Activated T-helper 1 cell treated with Interleukin-2 at 50 U/mL for 16 hours (primary cell): Measurements from ENCODE around the gene TFDP1.

Experiments
- DNase-seq: peaks from one replicate; pipeline ENCODE4 v3.0.0-alpha.2; 2020; ENCODE audit warnings: low read depth

The TFDP1 gene

GRCh38 chr13:113650275-113650674 lies 65.7 kb downstream of the TFDP1 start:
- DNase-seq, result no peak

DNA sequence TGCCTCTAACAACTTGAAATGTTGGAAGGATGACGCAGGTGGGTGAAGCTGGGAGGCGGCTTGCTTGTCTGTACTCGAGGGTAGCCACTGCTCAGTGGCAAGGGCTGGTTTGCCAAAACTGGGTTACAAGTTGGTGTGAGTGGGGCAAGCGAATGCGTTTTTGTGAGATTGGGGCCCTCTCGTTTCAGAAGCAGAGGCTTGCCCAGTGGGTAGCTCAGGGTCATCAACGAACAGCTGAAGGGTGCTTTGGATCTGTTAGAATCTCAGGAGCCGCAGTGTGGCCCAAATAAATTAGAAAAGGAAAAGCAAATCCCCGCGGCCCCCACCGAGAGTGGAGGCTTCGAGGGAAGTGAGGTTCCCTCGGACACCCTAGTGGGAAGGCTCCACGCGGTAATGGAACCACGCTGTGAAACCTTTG lies 66.2 kb downstream of the TFDP1 start:
- DNase-seq, result no peak

- DNase-seq, result no peak
These were observed 67.2 kb downstream of the TFDP1 start for GRCh38 chr13:113651511-113652403.

- no peak for DNase-seq
These were observed 68.1 kb downstream of the TFDP1 start for GRCh38 chr13:113652404-113653263.

DNA sequence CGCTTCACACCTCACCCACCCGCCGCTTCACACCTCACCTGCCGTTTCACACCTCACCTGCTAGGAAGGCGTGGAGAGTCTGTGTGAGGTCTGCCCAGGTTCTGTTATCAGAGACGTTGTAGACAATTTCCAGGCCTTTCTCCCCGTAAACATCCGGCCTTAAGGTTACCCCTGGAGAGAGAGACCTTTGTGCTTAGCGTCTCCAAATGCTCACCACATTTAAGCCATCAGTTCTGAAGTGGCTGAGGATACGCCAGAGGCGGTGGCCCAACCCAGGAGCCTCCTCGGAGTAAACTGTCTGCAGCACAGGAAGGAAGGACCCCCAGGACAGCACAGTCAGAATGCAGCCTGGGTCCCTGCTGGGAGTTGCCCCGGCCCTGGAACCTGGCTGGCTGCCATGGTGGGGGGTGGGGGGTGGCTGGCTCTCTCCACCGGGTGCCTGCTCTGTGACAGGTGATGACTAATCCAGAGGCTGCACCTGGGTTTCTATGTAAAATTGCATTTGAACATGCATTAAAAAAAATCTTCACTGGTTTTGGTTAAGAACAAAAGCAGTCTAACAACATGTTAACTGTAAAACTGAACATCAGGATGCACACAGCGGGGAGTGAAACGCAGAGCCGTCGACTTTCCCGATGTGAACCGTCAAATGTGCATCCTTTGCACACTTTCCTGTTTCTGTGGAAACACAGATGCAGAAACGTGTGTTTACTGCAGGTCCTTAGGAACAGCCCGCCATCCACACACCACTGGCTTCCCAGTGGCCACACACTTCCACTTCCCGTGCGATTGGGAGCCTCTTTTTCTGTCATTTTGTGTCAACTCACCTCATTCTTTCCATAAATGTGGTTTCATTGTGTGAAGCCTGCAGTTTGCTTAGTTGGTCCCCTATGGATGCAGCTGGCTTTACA lies 69.0 kb downstream of the TFDP1 start:
- DNase-seq, result no peak

DNA sequence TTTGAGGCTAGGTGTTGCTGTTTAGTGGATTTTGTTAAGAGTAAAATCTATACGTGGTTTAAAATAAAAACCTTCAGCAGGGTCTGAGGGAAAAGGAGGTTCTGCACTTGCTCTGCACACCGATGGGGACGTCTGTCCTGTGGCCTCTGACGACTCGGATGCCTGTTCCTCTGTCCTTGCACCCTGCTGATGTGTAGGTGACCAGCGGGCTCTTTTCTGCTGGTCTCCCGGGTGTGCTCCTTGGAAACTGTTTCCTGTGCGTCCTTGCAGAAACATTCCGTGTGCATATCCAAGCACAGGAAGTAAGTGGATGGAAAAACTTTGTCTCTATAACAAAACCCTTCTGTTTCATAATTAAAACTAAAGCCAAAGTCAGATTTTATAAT lies 69.6 kb downstream of the TFDP1 start:
- DNase-seq, result no peak

- no peak for DNase-seq
These were observed 70.2 kb downstream of the TFDP1 start for GRCh38 chr13:113654591-113655345.

DNA sequence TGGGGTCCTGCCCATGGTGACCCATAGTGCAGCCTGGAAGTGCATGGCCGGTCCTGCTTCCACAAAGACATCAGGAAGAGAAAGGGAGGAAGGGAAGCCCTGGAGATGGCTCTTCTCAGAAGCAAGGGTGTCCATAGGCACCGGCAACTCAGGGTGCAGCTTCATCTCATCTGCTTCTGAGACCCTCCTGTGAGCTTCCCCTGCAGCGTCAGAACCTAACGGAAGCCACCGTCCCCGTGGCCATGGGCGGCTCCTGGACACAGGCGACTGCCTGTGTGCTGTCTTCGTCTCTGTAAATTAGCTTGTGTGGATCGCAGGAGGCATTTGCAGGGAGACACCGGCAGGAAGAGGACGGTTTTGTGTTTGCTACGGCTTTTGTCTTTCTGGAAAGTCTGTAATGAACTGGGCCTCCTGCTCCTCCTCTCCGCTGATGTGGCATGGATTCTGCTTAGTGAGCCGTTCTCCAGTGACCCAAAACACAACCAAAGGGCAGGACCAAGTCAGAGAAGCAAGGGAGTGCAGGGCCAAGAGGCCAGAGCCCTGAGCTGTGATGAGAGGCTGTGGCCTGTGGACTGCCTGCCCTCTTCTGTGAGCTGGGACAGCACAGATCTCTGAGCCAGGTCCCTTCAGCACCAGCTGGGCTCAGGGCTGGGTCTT lies 70.9 kb downstream of the TFDP1 start:
- no peak for DNase-seq

GRCh38 chr13:113656003-113656588 lies 71.5 kb downstream of the TFDP1 start:
- DNase-seq, result no peak

DNA sequence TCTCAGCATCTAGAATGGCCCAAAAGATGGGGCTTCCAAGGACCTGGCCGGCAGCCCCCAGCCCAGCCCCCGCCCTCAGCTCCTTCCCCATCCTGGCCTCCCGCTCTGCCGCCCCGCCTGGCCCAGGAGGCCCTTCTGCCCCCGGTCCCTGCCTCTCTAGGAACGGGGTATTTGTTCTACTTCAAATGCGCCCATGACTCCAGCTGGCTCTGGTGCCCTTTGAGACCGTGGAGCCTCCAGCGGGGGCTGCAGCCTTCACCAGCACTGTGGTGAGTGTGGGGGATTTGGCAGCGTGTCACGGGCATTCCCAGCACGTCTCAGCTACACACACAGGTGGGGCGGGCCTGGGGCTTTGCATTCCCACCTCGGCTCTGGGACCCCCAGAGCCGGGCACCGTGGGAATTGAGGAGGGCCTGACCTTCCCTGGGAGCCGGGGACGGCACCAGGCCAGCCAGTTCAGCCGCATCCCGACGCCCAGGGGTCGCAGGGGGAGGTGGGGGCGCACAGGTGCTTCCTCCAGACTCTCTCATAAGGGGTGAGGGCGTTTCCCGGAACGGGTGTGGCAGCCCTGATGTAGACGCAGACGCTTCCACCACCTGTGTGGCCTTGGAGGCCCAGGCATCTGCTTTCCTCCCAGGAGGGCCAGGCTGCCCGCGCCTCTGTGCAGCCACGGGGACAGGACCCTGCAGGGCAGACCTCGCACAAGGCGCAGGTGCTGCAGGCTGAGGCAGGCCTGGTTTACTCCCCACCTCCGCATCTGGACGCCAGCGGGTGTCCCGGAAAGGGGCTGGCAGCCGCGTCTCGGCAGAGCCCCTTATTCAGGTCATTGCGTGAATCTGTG lies 72.5 kb downstream of the TFDP1 start:
- DNase-seq, result no peak

DNA sequence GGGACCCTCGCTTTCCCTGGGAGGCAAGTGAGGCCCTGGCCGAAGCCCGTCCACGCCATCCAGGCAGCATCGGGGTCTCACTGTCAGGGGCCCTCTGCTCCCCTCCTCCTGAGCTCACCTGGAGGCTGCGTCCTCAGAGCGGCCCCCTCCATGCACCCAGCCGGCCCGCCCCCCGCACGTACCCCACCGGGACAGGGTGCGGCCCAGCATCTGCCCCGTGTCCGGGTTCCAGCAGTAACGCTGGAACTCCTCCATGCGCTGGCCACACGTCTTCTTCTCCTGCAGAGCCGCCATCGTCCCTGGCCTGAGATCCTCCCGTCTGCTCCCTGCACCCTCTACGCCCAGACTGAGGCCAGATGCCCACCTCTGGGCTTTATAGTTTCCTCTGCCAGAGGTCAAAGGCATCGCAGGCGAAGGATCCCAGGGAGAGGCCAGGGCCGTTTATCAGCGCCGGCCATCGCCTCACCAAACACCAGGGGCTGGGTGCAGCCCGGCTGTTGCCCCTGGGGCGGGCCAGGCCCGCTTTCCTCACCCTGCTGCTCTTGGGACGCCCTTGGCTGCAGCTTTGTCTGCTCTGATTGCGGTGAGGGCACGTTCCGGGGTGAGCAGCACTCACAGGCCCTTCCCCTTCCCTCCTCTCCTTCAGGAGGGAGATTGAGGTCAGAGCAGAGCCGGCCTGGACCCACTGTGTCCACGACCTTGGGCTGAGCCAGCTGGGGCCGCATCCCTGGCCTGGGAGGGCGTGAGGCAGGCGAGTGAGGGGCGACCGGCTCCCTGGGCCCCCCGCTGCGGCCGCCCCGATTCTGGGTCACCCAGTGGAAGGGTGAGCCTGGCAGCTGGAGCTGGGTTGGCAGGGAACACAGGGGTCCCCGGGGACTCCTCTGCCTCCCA lies 73.5 kb downstream of the TFDP1 start, which contains the start of gene ATP4B:
TSS of gene ATP4B (minus strand) at position 348 of the 891 bp plus-strand sequence. CDS start at position 294, 54 bp downstream.
- no peak for DNase-seq

DNA sequence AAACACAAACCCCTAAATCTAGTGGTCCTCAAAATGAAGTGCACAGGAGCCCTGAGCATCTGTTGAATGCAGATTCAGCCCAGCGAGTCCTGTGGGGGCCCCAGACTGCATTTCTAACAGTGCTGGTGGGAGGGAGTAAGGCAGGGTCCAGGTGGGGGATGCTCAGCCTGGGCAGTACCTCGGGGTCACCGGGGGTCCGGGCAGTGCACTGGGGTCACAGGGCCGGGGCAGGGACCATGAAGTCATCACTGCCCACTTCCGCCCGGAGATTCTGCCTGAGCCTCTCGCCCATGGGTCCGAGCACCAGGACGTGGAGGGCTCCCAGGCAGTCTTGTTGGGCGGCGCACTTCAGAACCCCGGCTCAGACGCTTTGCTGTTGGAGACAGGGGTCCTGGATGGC lies 74.3 kb downstream of the TFDP1 start:
- DNase-seq, result no peak

DNA sequence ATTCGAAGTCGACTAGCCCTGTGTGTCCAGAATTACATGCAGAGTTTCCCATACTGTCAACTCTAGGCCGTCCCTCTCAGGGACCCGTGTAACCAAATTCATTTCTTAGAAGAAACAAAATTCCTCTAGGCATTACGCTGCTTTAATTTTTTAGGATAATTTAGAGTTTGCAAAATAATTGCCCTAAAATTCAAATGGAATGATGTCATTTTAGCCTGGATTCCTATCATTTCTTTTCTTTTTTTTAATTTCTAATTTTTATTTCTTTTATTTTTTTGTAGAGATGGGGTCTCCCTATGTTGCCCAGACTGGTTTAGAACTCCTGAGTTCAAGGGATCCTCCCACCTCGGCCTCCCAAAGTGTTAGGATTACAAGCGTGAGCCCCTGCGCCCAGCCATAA lies 74.8 kb downstream of the TFDP1 start:
- DNase-seq, result no peak

DNA sequence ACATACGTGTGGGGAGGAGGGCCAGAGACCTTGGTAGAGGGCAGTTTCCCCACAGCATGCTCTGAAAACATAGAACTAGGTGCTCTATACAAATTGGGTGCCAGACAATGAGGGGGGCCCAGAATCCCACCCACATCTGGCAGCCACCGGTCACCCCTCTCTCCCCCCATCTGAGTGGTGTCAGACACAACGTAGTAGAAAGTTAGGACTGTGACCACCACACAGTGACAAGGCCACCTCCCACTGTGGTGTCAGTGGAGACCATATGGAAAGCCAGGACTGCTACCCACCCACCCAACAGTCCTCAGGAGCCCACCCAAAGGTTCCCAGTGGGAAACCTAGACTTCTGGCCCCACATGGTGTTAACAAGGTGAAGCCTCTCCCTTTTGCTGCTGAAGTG lies 75.5 kb downstream of the TFDP1 start:
- DNase-seq, result no peak

DNA sequence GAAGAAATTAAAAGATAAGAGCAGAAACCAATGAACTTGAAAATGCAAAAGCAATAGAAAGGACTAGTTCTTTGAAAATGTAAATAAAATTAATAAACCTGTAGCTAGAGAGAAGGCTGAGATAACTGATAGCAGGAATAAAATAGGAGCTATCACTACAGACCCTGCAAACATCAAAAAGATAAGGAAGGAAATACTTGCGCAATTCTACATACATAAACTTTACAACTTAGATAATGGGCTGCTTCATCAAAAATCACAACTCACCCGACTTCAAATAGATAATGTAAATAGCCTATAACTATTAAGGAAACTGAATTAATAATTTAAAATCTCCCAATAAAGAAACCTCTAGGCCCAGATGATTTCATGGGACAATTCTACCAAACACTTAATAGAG lies 77.0 kb downstream of the TFDP1 start:
- no peak for DNase-seq

DNA sequence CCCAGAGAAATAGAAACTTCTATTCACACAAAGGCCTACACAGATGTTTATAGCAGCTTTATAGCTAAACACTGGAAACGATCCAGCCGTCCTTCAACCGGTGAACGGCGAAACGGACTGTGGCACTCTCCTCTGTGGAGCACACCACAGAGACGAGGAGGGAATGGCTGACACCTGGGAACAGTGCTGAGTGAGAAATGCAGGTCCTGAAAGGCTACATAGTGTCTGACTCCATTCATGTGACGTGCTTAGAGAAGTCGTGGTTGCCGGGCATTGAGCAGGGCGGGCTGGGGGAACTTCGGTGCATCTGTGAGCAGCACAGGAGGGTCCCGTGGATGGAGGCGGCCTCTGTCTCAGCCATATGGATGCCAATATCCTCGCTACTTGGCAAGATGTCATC lies 79.4 kb downstream of the TFDP1 start:
- DNase-seq, result no peak

DNA sequence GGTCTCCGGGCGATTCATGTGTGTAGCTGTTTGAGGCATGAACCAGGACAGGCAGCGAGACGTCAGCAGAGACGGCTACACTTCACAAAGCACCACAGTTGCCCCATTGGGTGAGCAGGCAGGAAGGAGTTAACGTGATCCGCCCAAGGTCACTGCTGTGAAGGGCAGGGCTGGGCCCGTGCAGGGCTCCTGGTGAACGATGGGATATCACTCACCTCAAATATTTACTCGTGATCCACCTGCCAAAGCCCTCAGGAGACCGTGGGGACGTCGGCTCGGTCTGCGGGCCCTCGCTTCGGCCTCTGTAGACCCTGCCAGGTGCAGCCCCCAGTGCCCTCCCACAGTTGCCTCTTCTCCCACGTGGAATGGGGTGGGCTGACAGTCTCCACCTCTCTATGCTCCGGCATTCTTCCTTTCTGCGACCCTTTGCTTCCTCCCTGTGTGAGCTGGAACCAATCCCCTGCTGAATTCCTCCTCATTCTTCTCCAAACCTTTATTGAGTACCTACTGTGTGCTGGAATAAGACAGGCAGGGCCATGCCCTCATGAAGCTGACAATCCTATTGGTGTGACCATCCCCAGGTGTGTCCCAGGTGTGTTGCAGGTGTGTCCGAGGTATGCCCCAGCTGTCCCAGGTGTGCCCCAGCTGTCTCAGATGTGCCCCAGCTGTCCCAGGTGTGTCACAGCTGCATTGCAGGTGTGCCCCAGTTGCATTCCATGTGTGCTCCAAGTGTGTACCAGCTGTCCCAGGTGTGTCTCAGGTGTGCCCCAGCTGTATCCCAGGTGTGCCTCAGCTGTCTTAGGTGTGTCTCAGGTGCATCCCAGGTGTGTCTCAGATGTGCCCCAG lies 80.4 kb downstream of the TFDP1 start:
- DNase-seq, result no peak
